ENCODE measurements around the gene UBR2. TPM values are rescaled to one million over a fixed set of nuclear protein-coding genes. Genes with fewer than 3 reads are reported as not detected.

The UBR2 gene
- total and polyA plus RNA-seq, 9 of the 15 experiments (the other 6 are each of a cell fraction or from before 2014, with no cell fraction given): 9.1 to 38.9 (median 23.4) TPM

- TF ChIP-seq NR2C2 (CRISPR knock-in tag; IDR thresholded peaks at IDR 0.05): peak; percentile 88
- peak; percentile 98 for TF ChIP-seq NR2C2 (tag; IDR thresholded peaks at IDR 0.05)
- no peak for TF ChIP-seq MYBL2 (IDR thresholded peaks at IDR 0.05; ENCODE audit: low read depth)
- no peak for TF ChIP-seq MYBL2 (CRISPR knock-in tag; IDR thresholded peaks at IDR 0.05; ENCODE audit: borderline replicate concordance)
- peak; percentile 21 for TF ChIP-seq NEUROD1 (IDR thresholded peaks at IDR 0.05; ENCODE audit: borderline replicate concordance, low read depth, low read length, partially characterized antibody)
- peak; percentile 62; the same call in 1 of the 2 replicates for TF ChIP-seq ZBTB1 (CRISPR knock-in tag; IDR thresholded peaks at IDR 0.05; ENCODE audit: borderline replicate concordance, low read depth)
- peak; percentile 74; the same call in 1 of the 2 replicates for TF ChIP-seq MYC (IDR thresholded peaks at IDR 0.05; ENCODE audit: low read depth, low read length)
- TF ChIP-seq MYC (CRISPR knock-in tag; IDR thresholded peaks at IDR 0.05; ENCODE audit: borderline replicate concordance, low read depth): no peak
- no peak for TF ChIP-seq BRD4 (IDR thresholded peaks at IDR 0.05)
- no peak for TF ChIP-seq FUS (optimal IDR thresholded peaks at IDR 0.05; ENCODE audit: low read depth, low read length)
- no peak for TF ChIP-seq SNAPC5 (CRISPR knock-in tag; IDR thresholded peaks at IDR 0.05)
- TF ChIP-seq ELF2 (CRISPR knock-in tag; IDR thresholded peaks at IDR 0.05): peak; percentile 84
- no peak for TF ChIP-seq ILK (tag; IDR thresholded peaks at IDR 0.05; ENCODE audit: borderline replicate concordance, low read depth)
- TF ChIP-seq PTTG1 (tag; IDR thresholded peaks at IDR 0.05; ENCODE audit: low read depth): no peak
- peak; percentile 87 for TF ChIP-seq ZBTB12 (CRISPR knock-in tag; IDR thresholded peaks at IDR 0.05)
- TF ChIP-seq TCF7L2 (IDR thresholded peaks at IDR 0.05; ENCODE audit: low read depth, low read length): no peak
- TF ChIP-seq BRD9 (IDR thresholded peaks at IDR 0.05; ENCODE audit: low read depth, partially characterized antibody): peak; percentile 70
- TF ChIP-seq ZNF23 (CRISPR knock-in tag; IDR thresholded peaks at IDR 0.05): no peak
- no peak for TF ChIP-seq CHD4 (IDR thresholded peaks at IDR 0.05; ENCODE audit: insufficient read depth, insufficient replicate concordance, low read depth, low read length, poor library complexity, severe bottlenecking)
- peak; percentile 89 for TF ChIP-seq E4F1 (CRISPR knock-in tag; IDR thresholded peaks at IDR 0.05; ENCODE audit: borderline replicate concordance)
- no peak for TF ChIP-seq DPF2 (IDR thresholded peaks at IDR 0.05)
Observed at GRCh38 chr6:42563697-42564505, at the start of gene UBR2 (continued).
